Liver (tissue), 9 donors: ENCODE measurements around the gene ECI1. TPM values are rescaled to one million over a fixed set of nuclear protein-coding genes. Genes with fewer than 3 reads are reported as not detected.

Source experiments
- DNase-seq: peaks from one replicate; pipeline ENCODE4 v3.0.0-alpha.2; 2017; ENCODE audit warnings: low spot score
- H3K27ac ChIP-seq, 2 donors: one replicate each; pipeline ENCODE4 v1.7.0; 2013; ENCODE audit warnings: inconsistent platforms in 2 of 2, low read length in 2 of 2, control low read depth in 1 of 2, low read depth in 1 of 2, mild to moderate bottlenecking in 1 of 2
- H3K27me3 ChIP-seq, 4 donors: one replicate each; pipeline versions ENCODE4 v1.6.1 to v1.7.0; 2013; ENCODE audit warnings: low read length in 3 of 4, inconsistent platforms in 1 of 4, mild to moderate bottlenecking in 1 of 4, moderate library complexity in 1 of 4; ENCODE audit not compliant: control insufficient read depth in 4 of 4, insufficient read depth in 4 of 4
- H3K36me3 ChIP-seq, 4 donors: one replicate each; pipeline versions ENCODE4 v1.6.1 to v1.7.0; 2013; ENCODE audit warnings: low read length in 3 of 4, mild to moderate bottlenecking in 3 of 4, low read depth in 1 of 4, moderate library complexity in 1 of 4; ENCODE audit not compliant: control insufficient read depth in 4 of 4, insufficient read depth in 3 of 4
- H3K4me1 ChIP-seq, 4 donors: one replicate each; pipeline versions ENCODE4 v1.6.1 to v1.7.0; 2013; ENCODE audit warnings: low read length in 3 of 4, mild to moderate bottlenecking in 3 of 4, moderate library complexity in 1 of 4; ENCODE audit not compliant: control insufficient read depth in 4 of 4, insufficient read depth in 4 of 4
- H3K4me3 ChIP-seq, 3 donors: one replicate each; pipeline versions ENCODE4 v1.6.1 to v1.7.0; 2013; ENCODE audit warnings: low read length in 3 of 3, control low read depth in 1 of 3, low read depth in 1 of 3, mild to moderate bottlenecking in 1 of 3
- H3K9ac ChIP-seq, 2 donors: one replicate each; pipeline ENCODE4 v1.7.0; 2013; ENCODE audit warnings: low read length in 2 of 2, mild to moderate bottlenecking in 2 of 2, moderate library complexity in 2 of 2, control low read depth in 1 of 2, low read depth in 1 of 2
- H3K9me3 ChIP-seq, 4 donors: one replicate each; pipeline versions ENCODE4 v1.6.1 to v1.7.0; 2013; ENCODE audit warnings: low read length in 3 of 4; ENCODE audit not compliant: control insufficient read depth in 4 of 4
- ATF3 ChIP-seq: IDR thresholded peaks from 2 replicates; pipeline ENCODE4 v1.6.1; 2016; ENCODE audit warnings: antibody characterized with exemption
- CTCF ChIP-seq: fragments of 150-350 bp; IDR thresholded peaks from 2 replicates; pipeline ENCODE4 v1.5.1; 2017; ENCODE audit warnings: improper control_type of control experiment, low read depth, low read length; ENCODE audit not compliant: missing input control
- FOXA1 ChIP-seq: IDR thresholded peaks from 2 replicates; pipeline ENCODE4 v1.6.1; 2016; ENCODE audit warnings: antibody characterized with exemption
- FOXA2 ChIP-seq: IDR thresholded peaks from 2 replicates; pipeline ENCODE4 v1.6.1; 2016; ENCODE audit warnings: antibody characterized with exemption
- GABPA ChIP-seq, 2 donors: IDR thresholded peaks in 1 of 2; conservative IDR thresholded peaks in 1 of 2; 2 replicates each; pipeline ENCODE4 v1.6.1; 2016; ENCODE audit warnings: antibody characterized with exemption in 2 of 2, mild to moderate bottlenecking in 1 of 2, moderate library complexity in 1 of 2
- HNF4A ChIP-seq, 2 donors: conservative IDR thresholded peaks; 2 replicates each; pipeline ENCODE4 v1.6.1; 2016; ENCODE audit warnings: antibody characterized with exemption in 2 of 2, mild to moderate bottlenecking in 2 of 2
- JUND ChIP-seq, 2 donors: IDR thresholded peaks; 2 replicates each; pipeline ENCODE4 v1.6.1; 2016; ENCODE audit warnings: antibody characterized with exemption in 2 of 2
- MAX ChIP-seq: IDR thresholded peaks from 2 replicates; pipeline ENCODE4 v1.6.1; 2016; ENCODE audit warnings: antibody characterized with exemption
- NR2F2 ChIP-seq: IDR thresholded peaks from 2 replicates; pipeline ENCODE4 v1.6.1; 2016; ENCODE audit warnings: antibody characterized with exemption
- RAD21 ChIP-seq, 2 donors: IDR thresholded peaks; 2 replicates each; pipeline ENCODE4 v1.6.1; 2016; ENCODE audit warnings: antibody characterized with exemption in 2 of 2, mild to moderate bottlenecking in 2 of 2
- REST ChIP-seq: IDR thresholded peaks from 2 replicates; pipeline ENCODE4 v1.6.1; 2016; ENCODE audit warnings: antibody characterized with exemption, mild to moderate bottlenecking
- RXRA ChIP-seq, 2 donors: IDR thresholded peaks; 2 replicates each; pipeline ENCODE4 v1.6.1; 2017 to 2018; ENCODE audit warnings: antibody characterized with exemption in 2 of 2, mild to moderate bottlenecking in 1 of 2
- SP1 ChIP-seq: IDR thresholded peaks from 2 replicates; pipeline ENCODE4 v1.6.1; 2018; ENCODE audit warnings: antibody characterized with exemption, mild to moderate bottlenecking
- YY1 ChIP-seq: IDR thresholded peaks from 2 replicates; pipeline ENCODE4 v1.6.1; 2016; ENCODE audit warnings: antibody characterized with exemption, mild to moderate bottlenecking
- ZBTB33 ChIP-seq: IDR thresholded peaks from 2 replicates; pipeline ENCODE4 v1.6.1; 2016; ENCODE audit warnings: antibody characterized with exemption
- whole genome bisulfite sequencing: extraction: QIAGEN DNeasy Blood & Tissue Kit; methylation state at CpG from one replicate; pipeline ENCODE4 v1.1.7; 2013; 5-methylcytosine and 5-hydroxymethylcytosine counted together
- polyA plus RNA-seq, 2 donors: library from polyadenylated mRNA; stranded (reverse) in 1 of 2; unstranded in 1 of 2; fragments of 200-250 nt in 1 of 2; fragments of >200 nt in 1 of 2; fragmentation: Nextera tagmentation in 1 of 2; extraction: Ambion mirVana in 1 of 2; gene quantifications; one replicate each; pipeline versions ENCODE4 v1.2.1 to v1.2.3, GENCODE V29; 2013 to 2015
- total RNA-seq, 2 donors: library from RNA; depleted of rRNA; stranded (reverse); fragments of >200 nt; gene quantifications; one replicate each; pipeline ENCODE4 v1.2.3, GENCODE V29; 2014
- donor health status: healthy.
- donor health status: healthy.
- donor health status: healthy.
- donor health status: healthy.
- donor health status: healthy.

ECI1 gene
- total and polyA plus RNA-seq, 4 donors, result 36.8 to 107 (median 79.5) TPM

GRCh38 chr16:2295056-2295798, 43.8 kb upstream of the ECI1 start:
- 91% methylated on average over 21 of the region's 21 CpGs for WGBS
- H3K4me1 ChIP-seq, result no peaks in the 10 kb centered on the region
- no peak overlapping the region for H3K4me3 ChIP-seq
- no peaks in the 10 kb centered on the region for H3K9me3 ChIP-seq
- H3K9ac ChIP-seq, result no peak overlapping the region
- TF ChIP-seq GABPA (IDR thresholded peaks at IDR 0.05 in 1 of 2, conservative IDR thresholded peaks at IDR 0.05 in 1 of 2) (no peak), NR2F2 (no peak)
- no peaks in the 10 kb centered on the region for H3K36me3 ChIP-seq
- no peak for DNase-seq
- H3K27ac ChIP-seq, result no peak overlapping the region
- no peaks in the 10 kb centered on the region for H3K27me3 ChIP-seq

- Histone ChIP-seq H3K27ac (no peak overlapping the region), H3K4me3 (no peak overlapping the region), H3K9ac (no peak overlapping the region), H3K9me3 (no peaks in the 10 kb centered on the region), H3K4me1 (no peaks in the 10 kb centered on the region), H3K27me3 (no peaks in the 10 kb centered on the region), H3K36me3 (no peaks in the 10 kb centered on the region)
- 95% methylated on average over 9 of the region's 9 CpGs for WGBS
- no peak for TF ChIP-seq GABPA (IDR thresholded peaks at IDR 0.05 in 1 of 2, conservative IDR thresholded peaks at IDR 0.05 in 1 of 2)
- TF ChIP-seq RXRA (IDR thresholded peaks at IDR 0.05), result no peak
- TF ChIP-seq SP1, result no peak
- no peak for TF ChIP-seq MAX
- TF ChIP-seq YY1, result no peak
- no peak for TF ChIP-seq CTCF
- no peak for DNase-seq
These were observed 40.8 kb upstream of the ECI1 start for GRCh38 chr16:2292221-2292620.

GRCh38 chr16:2289282-2289681, 37.9 kb upstream of the ECI1 start:
- no peak for DNase-seq
- H3K27ac ChIP-seq, result no peak overlapping the region
- no peak overlapping the region for H3K9ac ChIP-seq
- no peak overlapping the region for H3K4me3 ChIP-seq
- no peaks in the 10 kb centered on the region for H3K36me3 ChIP-seq
- WGBS, result 90% methylated on average over 23 of the region's 23 CpGs
- no peaks in the 10 kb centered on the region for H3K27me3 ChIP-seq
- no peaks in the 10 kb centered on the region for H3K9me3 ChIP-seq
- TF ChIP-seq FOXA2, result no peak
- H3K4me1 ChIP-seq, result no peaks in the 10 kb centered on the region

- no peaks in the 10 kb centered on the region for H3K36me3 ChIP-seq
- no peaks in the 10 kb centered on the region for H3K9me3 ChIP-seq
- no peak for DNase-seq
- WGBS, result 72% methylated on average over 8 of the region's 8 CpGs
- H3K4me3 ChIP-seq, result no peak overlapping the region
- H3K27ac ChIP-seq, result no peak overlapping the region
- H3K27me3 ChIP-seq, result no peaks in the 10 kb centered on the region
- no peaks in the 10 kb centered on the region for H3K4me1 ChIP-seq
- H3K9ac ChIP-seq, result no peak overlapping the region
- TF ChIP-seq ZBTB33 (no peak), ATF3 (no peak), REST (no peak), JUND (IDR thresholded peaks at IDR 0.05) (no peak), FOXA2 (no peak), HNF4A (conservative IDR thresholded peaks at IDR 0.05) (no peak), GABPA (IDR thresholded peaks at IDR 0.05 in 1 of 2, conservative IDR thresholded peaks at IDR 0.05 in 1 of 2) (no peak), RAD21 (IDR thresholded peaks at IDR 0.05) (no peak), SP1 (no peak), MAX (no peak), RXRA (IDR thresholded peaks at IDR 0.05) (no peak), FOXA1 (no peak)
These were observed 37.3 kb upstream of the ECI1 start for GRCh38 chr16:2288726-2289125.
